ENCODE measurements around the gene PRKCA. TPM values are rescaled to one million over a fixed set of nuclear protein-coding genes. Genes with fewer than 3 reads are reported as not detected.
"Not testable (repeated sequence)": the region's sequence is repeated elsewhere in the genome, so short reads cannot be mapped to it uniquely, and the experiment has no call there.

Gene PRKCA
- total RNA-seq, 4 donors from 2014 or later, result 24.5 to 61.9 (median 40.8) TPM

GRCh38 chr17:66359351-66359750 lies 56.9 kb downstream of the PRKCA start:
- intact Hi-C loops (cut with DNase I), result no loop called here
- H3K4me1 ChIP-seq, result peaks cover 0 to 41% (median 23%) of the 10 kb centered on the region in 4 donors
- no peak for TF ChIP-seq POLR2AphosphoS5 (IDR thresholded peaks at IDR 0.05)
- TF ChIP-seq EP300 (IDR thresholded peaks at IDR 0.05), result no peak
- no peak for TF ChIP-seq POLR2A (IDR thresholded peaks at IDR 0.05; ENCODE audit: low read depth)
- TF ChIP-seq CTCF (IDR thresholded peaks at IDR 0.05), result no peak
- H3K4me3 ChIP-seq, result no peak overlapping the region
- H3K9me3 ChIP-seq, result no peaks in the 10 kb centered on the region
- 66% methylated on average over 2 of the region's 2 CpGs for WGBS
- H3K36me3 ChIP-seq, result no peaks in the 10 kb centered on the region
- no peak overlapping the region for H3K27ac ChIP-seq (replicated peaks in 1 of 4)
- no peaks in the 10 kb centered on the region for H3K27me3 ChIP-seq
- DNase-seq (ENCODE audit: extremely low spot score), result no peak

DNA sequence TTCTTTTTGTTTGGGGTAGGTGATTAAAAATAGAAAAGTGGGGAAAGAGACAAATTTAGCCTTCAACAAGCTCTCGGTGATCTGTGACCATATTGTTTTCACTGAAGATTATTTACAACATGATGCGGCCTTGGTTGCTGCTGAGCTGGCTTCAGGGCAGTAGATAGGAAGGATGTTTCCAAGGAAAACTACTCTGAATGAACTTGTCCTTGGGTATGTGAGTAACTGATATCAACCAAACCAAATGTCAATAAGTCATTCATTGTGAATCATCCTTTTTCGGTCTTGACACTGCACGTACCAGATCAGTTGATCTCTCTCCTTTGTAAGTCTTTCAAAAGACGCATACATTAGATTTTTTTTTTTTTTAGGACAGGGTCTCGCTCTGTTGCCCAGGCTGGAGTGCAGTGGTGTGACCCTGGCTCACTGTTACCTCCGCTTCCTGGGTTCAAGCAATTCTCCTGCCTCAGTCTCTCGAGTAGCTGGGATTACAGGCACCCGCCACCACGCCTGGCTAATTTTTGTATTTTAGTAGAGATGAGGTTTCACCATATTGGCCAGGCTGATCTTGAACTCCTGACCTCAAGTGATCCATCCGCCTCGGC lies 58.6 kb downstream of the PRKCA start:
- H3K36me3 ChIP-seq; H3K9me3 ChIP-seq; H3K27me3 ChIP-seq; H3K27ac ChIP-seq (replicated peaks in 1 of 4); H3K4me3 ChIP-seq; intact Hi-C loops (cut with DNase I); DNase-seq (ENCODE audit: extremely low spot score): not testable (repeated sequence)
- H3K4me1 ChIP-seq, result peaks cover 0 to 33% (median 22%) of the 10 kb centered on the region in 4 donors
- 98% methylated on average over 12 of the region's 12 CpGs for WGBS

GRCh38 chr17:66364508-66364907 lies 62.1 kb downstream of the PRKCA start:
- Histone ChIP-seq H3K36me3 (no peaks in the 10 kb centered on the region), H3K27ac (replicated peaks in 1 of 4) (no peak overlapping the region), H3K9me3 (no peaks in the 10 kb centered on the region), H3K4me3 (no peak overlapping the region), H3K4me1 (peaks cover 0 to 18% (median 10%) of the 10 kb centered on the region in 4 donors), H3K27me3 (no peaks in the 10 kb centered on the region)
- 94% methylated on average over 10 of the region's 10 CpGs for WGBS
- intact Hi-C loops (cut with DNase I), result no loop called here
- no peak for TF ChIP-seq EP300 (IDR thresholded peaks at IDR 0.05)
- no peak for TF ChIP-seq CTCF (IDR thresholded peaks at IDR 0.05)
- TF ChIP-seq POLR2AphosphoS5 (IDR thresholded peaks at IDR 0.05), result no peak
- no peak for TF ChIP-seq POLR2A (IDR thresholded peaks at IDR 0.05; ENCODE audit: low read depth)
- DNase-seq (ENCODE audit: extremely low spot score), result no peak

DNA sequence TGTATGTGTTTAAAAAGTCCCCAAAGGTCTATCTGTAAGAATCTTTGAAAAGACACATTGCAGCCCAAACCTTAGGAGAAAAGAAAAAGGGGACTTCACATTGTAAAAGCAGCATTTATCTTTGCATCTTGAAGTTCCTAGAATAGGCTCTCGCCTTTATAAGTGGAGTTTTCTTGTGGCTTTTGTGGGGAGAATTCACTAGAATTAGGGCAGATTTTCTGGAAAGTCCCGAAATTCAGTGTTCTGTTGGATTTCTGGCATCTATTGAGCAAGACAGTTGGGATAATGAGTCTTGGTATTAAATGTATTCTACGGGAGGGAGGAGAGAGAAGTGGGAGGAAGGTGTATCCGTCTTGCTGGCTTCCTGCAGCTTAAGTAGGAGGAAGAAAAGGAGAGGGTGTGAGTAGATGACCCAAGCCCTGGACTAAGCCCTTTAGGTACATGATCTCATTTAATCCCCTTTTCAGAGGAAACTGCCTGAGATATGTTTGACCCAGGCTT lies 62.6 kb downstream of the PRKCA start:
- DNase-seq (ENCODE audit: extremely low spot score), result no peak
- no peaks in the 10 kb centered on the region for H3K36me3 ChIP-seq
- 35% methylated on average over 4 of the region's 4 CpGs for WGBS
- peaks cover 0 to 12% (median 5%) of the 10 kb centered on the region in 4 donors for H3K4me1 ChIP-seq
- H3K27me3 ChIP-seq, result no peaks in the 10 kb centered on the region
- no peaks in the 10 kb centered on the region for H3K9me3 ChIP-seq
- H3K4me3 ChIP-seq, result no peak overlapping the region
- intact Hi-C loops (cut with DNase I), result no loop called here
- H3K27ac ChIP-seq (replicated peaks in 1 of 4), result no peak overlapping the region
- TF ChIP-seq POLR2AphosphoS5 (IDR thresholded peaks at IDR 0.05) (no peak), EP300 (IDR thresholded peaks at IDR 0.05) (no peak), CTCF (IDR thresholded peaks at IDR 0.05) (no peak), POLR2A (IDR thresholded peaks at IDR 0.05; ENCODE audit: low read depth) (no peak)

GRCh38 chr17:66365903-66366302 lies 63.5 kb downstream of the PRKCA start:
- DNase-seq (ENCODE audit: extremely low spot score), result no peak
- TF ChIP-seq POLR2AphosphoS5 (IDR thresholded peaks at IDR 0.05) (no peak), EP300 (IDR thresholded peaks at IDR 0.05) (no peak), CTCF (IDR thresholded peaks at IDR 0.05) (no peak), POLR2A (IDR thresholded peaks at IDR 0.05; ENCODE audit: low read depth) (no peak)

More at GRCh38 chr17:66365903-66366302, 63.5 kb downstream of the PRKCA start:
- Histone ChIP-seq H3K9me3 (no peaks in the 10 kb centered on the region), H3K4me1 (peaks cover 0 to 7% (median 0%) of the 10 kb centered on the region in 4 donors), H3K4me3 (no peak overlapping the region), H3K27ac (replicated peaks in 1 of 4) (no peak overlapping the region), H3K36me3 (no peaks in the 10 kb centered on the region), H3K27me3 (no peaks in the 10 kb centered on the region)
- intact Hi-C loops (cut with DNase I), result no loop called here
- 82% methylated on average over 2 of the region's 2 CpGs for WGBS
